ENCODE results near the gene CLCN3. TPM values are rescaled to one million over a fixed set of nuclear protein-coding genes. Genes with fewer than 3 reads are reported as not detected.

CLCN3 gene
- total RNA-seq, 6 experiments from 2014 or later = 32.9 to 39.5 (median 35.0) TPM

GRCh38 chr4:169689681-169690080 is 69.3 kb downstream of the CLCN3 start:
- no peak overlapping the region for H3K27ac Mint-ChIP-seq
- DNase-seq = no peak
- H3K27me3 Mint-ChIP-seq (ENCODE audit: insufficient read depth) = no peaks in the 10 kb centered on the region
- H3K4me1 Mint-ChIP-seq (ENCODE audit: low read depth) = no peaks in the 10 kb centered on the region
- H3K9me3 Mint-ChIP-seq = no peaks in the 10 kb centered on the region
- no peak overlapping the region for H3K4me3 Mint-ChIP-seq
- no peak for TF ChIP-seq CTCF (IDR thresholded peaks at IDR 0.05)
- H3K36me3 Mint-ChIP-seq (ENCODE audit: low read depth) = peaks cover 11% of the 10 kb centered on the region

DNA sequence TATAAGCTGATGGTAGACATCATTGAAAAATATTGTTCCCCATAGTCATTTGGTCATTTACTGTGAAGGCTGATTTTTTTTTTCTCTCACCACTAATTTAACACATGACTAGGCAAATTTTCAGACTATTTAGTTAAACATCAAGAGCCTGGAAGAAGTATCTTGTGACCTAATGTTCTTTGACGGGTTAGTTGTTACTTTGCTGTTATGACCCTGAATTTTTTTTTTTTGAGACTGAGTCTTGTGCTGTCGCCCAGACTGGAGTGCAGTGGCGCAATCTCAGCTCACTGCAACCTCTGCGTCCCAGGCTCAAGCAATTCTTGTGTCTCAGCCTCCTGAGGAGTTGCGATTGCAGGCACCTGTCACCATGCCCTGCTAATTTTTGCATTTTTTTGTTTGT is 70.4 kb downstream of the CLCN3 start:
- Mint-ChIP-seq H3K36me3 (ENCODE audit: low read depth) (peaks cover 11% of the 10 kb centered on the region), H3K27me3 (ENCODE audit: insufficient read depth) (no peaks in the 10 kb centered on the region), H3K4me1 (ENCODE audit: low read depth) (no peaks in the 10 kb centered on the region), H3K9me3 (no peaks in the 10 kb centered on the region), H3K27ac (no peak overlapping the region), H3K4me3 (no peak overlapping the region)
- no peak for TF ChIP-seq CTCF (IDR thresholded peaks at IDR 0.05)
- DNase-seq = no peak

GRCh38 chr4:169698331-169698730 is 78.0 kb downstream of the CLCN3 start:
- H3K9me3 Mint-ChIP-seq = no peaks in the 10 kb centered on the region
- H3K4me1 Mint-ChIP-seq (ENCODE audit: low read depth) = no peaks in the 10 kb centered on the region
- no peak for DNase-seq
- TF ChIP-seq CTCF (IDR thresholded peaks at IDR 0.05) = no peak
- H3K27me3 Mint-ChIP-seq (ENCODE audit: insufficient read depth) = no peaks in the 10 kb centered on the region
- H3K27ac Mint-ChIP-seq = no peak overlapping the region
- peaks cover 15% of the 10 kb centered on the region for H3K36me3 Mint-ChIP-seq (ENCODE audit: low read depth)
- no peak overlapping the region for H3K4me3 Mint-ChIP-seq

DNA sequence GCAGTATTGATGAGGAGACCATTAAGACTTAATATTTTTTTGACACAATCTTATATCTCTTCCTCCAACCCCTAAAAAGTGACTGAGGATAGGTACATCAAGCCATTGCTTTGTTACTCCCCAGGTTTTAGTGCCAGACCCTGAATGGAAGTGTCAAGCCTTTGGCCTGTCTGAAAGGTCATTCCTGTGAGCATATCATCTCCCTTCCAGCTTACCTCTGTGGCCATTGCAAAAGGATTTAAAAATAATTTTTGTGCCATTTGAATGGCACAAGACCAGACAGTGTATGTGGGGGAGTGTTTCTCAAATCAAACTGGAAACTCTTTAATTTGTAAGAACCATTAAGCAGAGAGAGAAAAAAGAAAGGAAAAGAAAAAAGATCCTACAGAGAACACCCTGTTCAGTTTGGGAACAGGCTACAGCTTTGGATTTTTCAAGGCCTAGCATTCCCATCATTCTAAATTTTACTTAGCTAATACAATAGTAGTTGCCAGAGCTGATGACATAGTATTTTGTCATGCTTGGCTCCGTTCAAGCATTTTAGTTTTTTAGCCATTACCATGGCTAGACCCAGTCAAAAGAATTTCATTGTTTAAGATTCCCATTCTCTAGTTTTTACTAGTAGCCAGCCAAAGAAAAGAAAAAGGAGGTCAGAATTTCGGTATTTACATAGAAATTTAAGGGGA is 87.7 kb downstream of the CLCN3 start:
- no peaks in the 10 kb centered on the region; the same call in 1 of the 2 replicates for H3K27me3 Mint-ChIP-seq (ENCODE audit: insufficient read depth)
- H3K9me3 Mint-ChIP-seq = no peaks in the 10 kb centered on the region
- peaks cover 4% of the 10 kb centered on the region; the same call in 1 of the 2 replicates for H3K36me3 Mint-ChIP-seq (ENCODE audit: low read depth)
- TF ChIP-seq CTCF (IDR thresholded peaks at IDR 0.05) = no peak
- DNase-seq = no peak
- peaks cover 10% of the 10 kb centered on the region for H3K4me1 Mint-ChIP-seq (ENCODE audit: low read depth)
- no peak overlapping the region for H3K4me3 Mint-ChIP-seq
- H3K27ac Mint-ChIP-seq = no peak overlapping the region

DNA sequence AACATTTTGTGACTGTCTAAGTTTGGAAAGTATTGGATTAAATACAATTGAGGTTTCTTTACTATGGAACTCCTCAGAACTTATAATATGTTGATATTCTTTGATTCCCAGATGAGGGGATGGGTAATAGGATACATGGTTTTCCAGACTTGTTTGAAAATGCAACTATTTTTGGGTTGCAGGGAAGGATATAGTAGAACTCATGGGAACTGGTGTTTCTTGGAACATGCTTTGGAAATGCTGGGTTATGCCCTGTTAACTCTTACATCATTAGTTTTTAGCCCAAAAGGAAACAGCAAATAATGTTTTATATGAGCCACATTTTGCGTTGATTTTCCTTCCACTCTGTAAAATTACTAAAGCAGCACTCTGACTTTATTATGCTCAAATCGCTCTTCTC is 95.4 kb downstream of the CLCN3 start:
- peaks cover 11% of the 10 kb centered on the region; the same call in 1 of the 2 replicates for H3K36me3 Mint-ChIP-seq (ENCODE audit: low read depth)
- no peak for TF ChIP-seq CTCF (IDR thresholded peaks at IDR 0.05)
- no peaks in the 10 kb centered on the region for H3K9me3 Mint-ChIP-seq
- DNase-seq = no peak
- H3K27ac Mint-ChIP-seq = no peak overlapping the region
- H3K4me1 Mint-ChIP-seq (ENCODE audit: low read depth) = peaks cover 20% of the 10 kb centered on the region
- no peak overlapping the region for H3K4me3 Mint-ChIP-seq
- H3K27me3 Mint-ChIP-seq (ENCODE audit: insufficient read depth) = no peaks in the 10 kb centered on the region
